Measurements from ENCODE around the gene ANKRD16.
"Not testable (repeated sequence)": the region's sequence is repeated elsewhere in the genome, so short reads cannot be mapped to it uniquely, and the experiment has no call there.

The ANKRD16 gene

GRCh38 chr10:5876181-5876768, 13.4 kb downstream of the ANKRD16 start:
- DNase-seq (ENCODE audit: low read depth in 2 of 2), result no peak

GRCh38 chr10:5873515-5873995, 16.1 kb downstream of the ANKRD16 start:
- DNase-seq (ENCODE audit: low read depth in 2 of 2), result peak; percentile 9 to 61

- no peak for DNase-seq (ENCODE audit: low read depth in 2 of 2)
Measured at GRCh38 chr10:5871596-5871995, 18.1 kb downstream of the ANKRD16 start.

DNA sequence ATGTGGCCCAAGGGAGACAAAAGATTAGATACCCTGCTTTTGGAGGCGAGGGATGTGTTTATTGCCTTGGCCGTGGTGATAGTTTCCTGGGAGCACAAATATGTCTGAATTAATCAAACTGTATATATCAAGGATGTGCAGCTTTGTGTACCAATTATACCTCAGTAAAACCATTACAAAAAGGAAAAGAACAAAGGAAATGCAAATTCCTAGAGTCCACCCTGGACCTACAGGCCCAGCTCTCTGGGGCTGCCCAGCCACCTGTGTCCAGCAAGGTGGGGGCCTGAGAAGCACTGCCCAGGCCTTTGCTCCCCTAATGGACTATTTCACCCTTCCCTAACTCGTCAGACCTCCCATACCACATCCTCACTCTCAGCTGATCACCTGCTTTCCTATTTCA, 20.5 kb downstream of the ANKRD16 start:
- no peak for DNase-seq (ENCODE audit: low read depth in 2 of 2)

GRCh38 chr10:5868383-5868782, 21.3 kb downstream of the ANKRD16 start:
- not testable (repeated sequence) for DNase-seq (ENCODE audit: low read depth in 2 of 2)

- not testable (repeated sequence) for DNase-seq (ENCODE audit: low read depth in 2 of 2)
Measured at GRCh38 chr10:5867091-5867615, 22.5 kb downstream of the ANKRD16 start.

GRCh38 chr10:5866451-5867081, 23.1 kb downstream of the ANKRD16 start:
- DNase-seq (ENCODE audit: low read depth in 2 of 2), result not testable (repeated sequence)

- DNase-seq (ENCODE audit: low read depth in 2 of 2), result not testable (repeated sequence)
Measured at GRCh38 chr10:5862981-5863685, 26.6 kb downstream of the ANKRD16 start.

DNA sequence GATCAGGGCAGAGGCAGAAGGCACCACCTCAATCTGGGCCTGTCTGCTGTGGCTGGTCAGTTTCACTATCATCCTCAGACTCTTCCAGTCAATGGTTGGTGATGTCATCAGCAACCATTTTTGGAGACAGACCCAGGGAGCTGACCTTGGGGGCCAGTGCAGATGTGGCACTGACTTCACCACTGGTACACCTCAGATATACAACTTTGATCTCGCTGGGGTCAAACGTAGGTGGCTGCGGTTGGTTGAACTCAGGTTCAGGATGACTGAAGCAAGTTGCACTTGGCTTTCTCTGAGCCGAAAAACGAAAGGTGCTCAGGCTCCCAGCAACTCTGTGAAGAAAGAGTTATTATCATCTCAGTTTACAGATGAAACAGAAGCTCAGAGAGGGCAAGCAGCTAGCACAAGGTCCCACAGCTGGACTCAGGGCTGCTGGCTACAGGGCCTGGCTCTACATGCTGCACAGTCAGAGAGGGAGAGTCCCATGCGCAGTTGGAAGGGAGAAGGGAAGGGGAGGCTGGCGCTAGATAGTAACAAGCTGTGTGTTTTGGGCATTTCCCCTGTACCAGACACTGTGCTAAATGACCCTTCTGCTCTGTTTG, 27.2 kb downstream of the ANKRD16 start:
- no peak for DNase-seq (ENCODE audit: low read depth in 2 of 2)

DNA sequence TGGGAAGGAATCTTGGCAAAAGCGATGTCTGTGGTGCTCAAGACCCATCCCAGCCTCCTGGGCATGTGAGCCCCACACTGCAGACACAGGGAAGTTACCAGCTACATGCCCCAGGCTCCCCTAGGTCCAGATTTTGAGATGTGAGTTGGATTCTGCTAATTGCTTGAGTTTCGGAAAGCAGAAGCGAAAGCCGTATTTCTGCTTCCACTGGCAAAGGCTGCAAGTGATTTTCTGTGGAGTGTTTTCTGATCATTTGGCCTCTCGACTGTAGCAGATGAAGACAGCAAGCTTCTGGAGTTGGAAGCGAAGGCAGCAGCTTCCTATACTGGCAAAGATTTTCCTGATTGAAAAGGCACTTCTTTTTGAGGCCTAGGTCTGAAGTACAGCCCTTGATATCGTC, 29.6 kb downstream of the ANKRD16 start:
- no peak for DNase-seq (ENCODE audit: low read depth in 2 of 2)

GRCh38 chr10:5858811-5859210, 30.9 kb downstream of the ANKRD16 start:
- no peak for DNase-seq (ENCODE audit: low read depth in 2 of 2)

GRCh38 chr10:5856701-5857004, 33.0 kb downstream of the ANKRD16 start:
- DNase-seq (ENCODE audit: low read depth in 2 of 2), result no peak

- DNase-seq (ENCODE audit: low read depth in 2 of 2), result no peak
Measured at GRCh38 chr10:5855979-5856700, 33.6 kb downstream of the ANKRD16 start.

GRCh38 chr10:5854131-5854475, 35.6 kb downstream of the ANKRD16 start:
- DNase-seq (ENCODE audit: low read depth in 2 of 2), result no peak

DNA sequence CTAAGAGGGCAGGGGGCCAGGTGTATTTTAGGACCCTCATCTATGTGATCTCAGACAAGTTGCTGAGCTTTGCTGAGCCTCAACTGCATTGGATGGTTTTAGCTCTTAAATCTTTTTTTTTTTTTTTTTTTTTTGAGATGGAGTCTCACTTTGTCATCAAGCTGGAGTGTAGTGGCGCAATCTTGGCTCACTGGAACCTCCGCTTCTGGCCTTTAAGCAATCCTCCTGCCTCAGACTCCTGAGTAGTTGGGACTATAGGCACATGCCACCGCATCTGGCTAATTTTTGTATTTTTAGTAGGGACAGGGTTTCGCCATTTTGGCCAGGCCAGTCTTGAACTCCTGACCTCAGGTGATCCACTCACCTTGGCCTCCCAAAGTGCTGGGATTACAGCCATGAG, 43.0 kb downstream of the ANKRD16 start:
- not testable (repeated sequence) for DNase-seq (ENCODE audit: low read depth in 2 of 2)

GRCh38 chr10:5844345-5845055, 45.2 kb downstream of the ANKRD16 start:
- no peak for DNase-seq (ENCODE audit: low read depth in 2 of 2)

DNA sequence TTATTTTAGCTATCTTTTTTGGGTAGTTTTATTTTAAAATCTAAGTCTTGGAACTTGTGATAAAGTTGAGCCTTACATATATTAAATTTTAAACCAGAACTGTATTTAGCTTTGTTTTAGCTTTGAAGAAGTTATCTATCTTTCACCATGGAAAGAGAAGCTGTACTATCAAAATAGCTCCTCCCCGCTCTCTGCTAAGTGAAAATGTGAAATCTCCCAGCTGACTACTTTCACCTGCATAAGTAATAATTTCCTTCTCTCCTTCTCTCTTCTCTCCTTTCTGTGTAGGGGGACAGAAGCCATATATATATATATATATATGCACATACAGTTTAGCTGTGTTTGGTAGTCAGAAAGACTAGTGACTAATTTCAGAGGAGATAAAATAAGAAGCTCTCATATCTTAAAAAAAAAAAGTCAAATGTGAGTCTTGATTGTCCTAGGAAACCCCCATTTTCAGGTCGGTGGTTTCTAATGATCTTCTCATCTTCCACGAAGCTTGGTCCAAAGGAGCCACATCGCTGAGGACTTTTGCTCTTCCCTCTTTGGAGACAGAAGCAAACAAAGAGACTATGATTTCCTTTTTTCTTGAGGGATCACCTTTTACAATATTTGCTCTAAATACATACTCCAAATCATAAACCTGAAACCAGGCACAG, 45.9 kb downstream of the ANKRD16 start:
- no peak for DNase-seq (ENCODE audit: low read depth in 2 of 2)

GRCh38 chr10:5841965-5842364, 47.7 kb downstream of the ANKRD16 start:
- DNase-seq (ENCODE audit: low read depth in 2 of 2), result no peak

DNA sequence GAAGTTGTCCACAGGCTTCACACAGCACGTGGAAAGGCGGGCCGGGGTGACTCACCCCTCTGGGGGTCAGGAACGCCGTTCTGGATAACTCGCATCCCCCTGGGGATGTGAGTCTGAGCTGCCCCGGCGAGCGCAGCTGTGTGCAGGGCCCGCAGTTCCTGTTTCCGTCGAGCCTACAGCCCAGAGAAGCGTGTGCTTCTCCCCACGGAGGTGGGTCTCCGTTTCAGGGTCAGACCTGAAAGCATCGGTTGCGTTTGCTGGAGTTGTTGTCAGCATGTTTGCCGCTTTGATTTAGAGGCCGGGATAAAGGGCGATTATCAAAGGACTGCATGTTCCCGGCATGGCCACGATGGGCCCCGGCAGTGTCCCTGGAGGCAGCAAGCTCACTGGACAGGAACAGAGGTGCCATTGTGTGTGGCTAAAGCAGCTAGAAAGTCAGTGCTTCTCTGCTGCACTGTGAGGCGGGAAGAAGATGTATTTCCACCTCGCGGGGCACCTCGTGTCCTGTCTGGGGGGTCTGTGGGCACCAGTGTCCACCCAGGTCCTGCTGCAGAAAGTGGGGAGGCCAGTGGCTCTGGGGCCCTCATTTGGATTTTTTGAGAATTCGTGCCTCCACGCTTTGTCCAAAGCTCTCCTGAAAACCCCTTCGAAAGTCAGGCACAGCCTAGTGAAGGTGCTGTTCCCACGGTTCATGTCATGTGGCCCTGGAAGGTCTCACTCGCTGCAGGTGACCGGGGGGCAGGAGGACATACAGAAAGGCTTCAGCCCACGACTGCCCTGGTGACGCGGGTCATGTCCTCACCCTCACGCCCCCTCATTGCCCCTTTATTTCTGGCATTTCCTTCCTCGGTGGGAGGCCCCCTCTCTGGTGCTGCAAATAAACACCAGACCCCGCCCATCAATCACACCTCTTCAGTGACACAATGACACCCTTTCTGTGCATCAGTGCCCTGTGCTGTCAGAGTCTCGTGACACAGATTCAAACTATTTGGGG, 49.1 kb downstream of the ANKRD16 start:
- DNase-seq (ENCODE audit: low read depth in 2 of 2), result no peak

DNA sequence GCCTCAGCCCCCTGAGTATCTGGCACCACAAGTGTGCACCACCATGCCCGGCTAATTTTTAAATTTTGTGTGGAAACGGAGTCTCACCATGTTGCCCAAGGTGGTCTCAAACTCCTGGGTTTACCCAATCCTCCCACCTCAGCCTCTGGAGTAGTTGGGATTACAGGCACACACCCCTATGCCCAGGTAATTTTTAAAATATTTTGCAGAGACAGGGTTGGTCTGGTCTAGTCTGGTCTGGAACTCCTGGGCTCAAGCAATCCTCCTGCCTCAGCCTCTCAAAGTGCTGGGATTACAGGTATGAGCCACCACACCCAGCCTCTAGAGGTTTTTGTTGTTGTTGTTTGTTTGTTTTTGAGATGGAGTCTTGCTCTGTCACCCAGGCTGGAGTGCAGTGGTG, 53.5 kb downstream of the ANKRD16 start:
- not testable (repeated sequence) for DNase-seq (ENCODE audit: low read depth in 2 of 2)

All from stimulated activated CD4-positive, alpha-beta T cell treated with anti-CD3 and anti-CD28 coated beads, Interleukin-15, amount 100 ng/mL, for 48 hours (primary cell).